WI38 (cell line): ENCODE data around the gene HEBP1.

Source experiments
- H3K4me3 ChIP-seq: 2 replicates; pipeline ENCODE4 v1.5.1; 2011; ENCODE audit warnings: low read depth, mild to moderate bottlenecking, control low read depth, low read length
- TF ChIP-seq, protein P1 (sequence below): IDR thresholded peaks from 2 replicates; pipeline ENCODE4 v1.5.1; 2012; ENCODE audit warnings: low read depth, mild to moderate bottlenecking, control low read depth, low read length

Gene HEBP1

DNA sequence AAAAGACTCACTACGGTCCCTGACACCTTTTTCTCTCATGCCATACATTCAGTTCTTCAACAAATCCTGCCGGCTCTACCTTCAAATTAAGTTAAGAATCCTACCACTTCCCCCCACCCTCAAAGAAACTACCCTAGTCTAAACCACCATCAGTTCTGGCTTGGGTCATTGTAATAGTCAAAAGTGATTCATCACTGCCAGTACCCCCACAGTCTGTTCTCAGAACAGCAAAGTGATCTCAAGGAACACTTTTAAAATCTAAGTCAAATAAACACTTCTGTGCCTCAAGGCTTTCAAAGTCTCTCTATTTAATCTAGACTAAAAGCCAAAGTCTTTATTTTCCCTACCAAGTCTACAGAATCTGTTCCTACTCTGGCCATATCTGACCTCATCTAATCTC, 32.1 kb upstream of the HEBP1 start:
- H3K4me3 ChIP-seq = no peak overlapping the region
- TF ChIP-seq, protein P1, sequence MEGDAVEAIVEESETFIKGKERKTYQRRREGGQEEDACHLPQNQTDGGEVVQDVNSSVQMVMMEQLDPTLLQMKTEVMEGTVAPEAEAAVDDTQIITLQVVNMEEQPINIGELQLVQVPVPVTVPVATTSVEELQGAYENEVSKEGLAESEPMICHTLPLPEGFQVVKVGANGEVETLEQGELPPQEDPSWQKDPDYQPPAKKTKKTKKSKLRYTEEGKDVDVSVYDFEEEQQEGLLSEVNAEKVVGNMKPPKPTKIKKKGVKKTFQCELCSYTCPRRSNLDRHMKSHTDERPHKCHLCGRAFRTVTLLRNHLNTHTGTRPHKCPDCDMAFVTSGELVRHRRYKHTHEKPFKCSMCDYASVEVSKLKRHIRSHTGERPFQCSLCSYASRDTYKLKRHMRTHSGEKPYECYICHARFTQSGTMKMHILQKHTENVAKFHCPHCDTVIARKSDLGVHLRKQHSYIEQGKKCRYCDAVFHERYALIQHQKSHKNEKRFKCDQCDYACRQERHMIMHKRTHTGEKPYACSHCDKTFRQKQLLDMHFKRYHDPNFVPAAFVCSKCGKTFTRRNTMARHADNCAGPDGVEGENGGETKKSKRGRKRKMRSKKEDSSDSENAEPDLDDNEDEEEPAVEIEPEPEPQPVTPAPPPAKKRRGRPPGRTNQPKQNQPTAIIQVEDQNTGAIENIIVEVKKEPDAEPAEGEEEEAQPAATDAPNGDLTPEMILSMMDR = no peak

DNA sequence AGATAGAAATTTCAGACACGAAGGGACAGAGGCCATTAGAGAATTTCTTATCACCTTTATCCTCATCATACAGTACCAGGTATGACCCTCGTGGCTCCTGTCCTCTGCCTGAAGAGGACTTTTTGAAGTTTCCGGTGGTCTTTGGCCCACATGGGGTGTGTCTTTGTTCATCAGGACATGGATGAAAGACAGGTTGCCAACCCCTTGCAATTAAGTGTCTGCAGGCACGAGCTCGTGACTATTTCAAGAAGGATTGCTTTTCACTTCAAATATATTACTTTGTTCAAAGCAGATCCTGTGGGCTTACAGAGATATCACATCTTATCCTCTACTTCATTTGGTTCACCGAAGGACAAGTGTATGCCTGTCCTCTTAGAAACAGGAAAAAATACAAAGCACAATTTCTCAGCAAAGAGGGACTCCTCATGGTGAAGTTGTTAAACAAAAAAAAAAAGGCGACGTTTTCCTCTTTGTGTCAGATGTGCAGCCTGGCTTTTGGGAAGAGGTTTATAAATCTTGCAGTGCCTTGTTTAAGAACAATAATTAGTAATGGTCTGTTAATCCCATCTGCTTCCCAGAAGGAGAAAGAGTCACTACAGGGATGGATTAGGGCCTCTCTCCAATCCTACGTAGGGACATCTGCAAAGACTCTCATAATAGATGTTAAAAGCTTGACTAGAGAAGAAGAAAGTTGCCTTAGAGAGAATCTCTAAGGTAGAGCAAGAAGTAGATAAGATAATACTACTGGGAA, 30.7 kb upstream of the HEBP1 start:
- H3K4me3 ChIP-seq = no peak overlapping the region
- TF ChIP-seq, protein P1 = no peak

DNA sequence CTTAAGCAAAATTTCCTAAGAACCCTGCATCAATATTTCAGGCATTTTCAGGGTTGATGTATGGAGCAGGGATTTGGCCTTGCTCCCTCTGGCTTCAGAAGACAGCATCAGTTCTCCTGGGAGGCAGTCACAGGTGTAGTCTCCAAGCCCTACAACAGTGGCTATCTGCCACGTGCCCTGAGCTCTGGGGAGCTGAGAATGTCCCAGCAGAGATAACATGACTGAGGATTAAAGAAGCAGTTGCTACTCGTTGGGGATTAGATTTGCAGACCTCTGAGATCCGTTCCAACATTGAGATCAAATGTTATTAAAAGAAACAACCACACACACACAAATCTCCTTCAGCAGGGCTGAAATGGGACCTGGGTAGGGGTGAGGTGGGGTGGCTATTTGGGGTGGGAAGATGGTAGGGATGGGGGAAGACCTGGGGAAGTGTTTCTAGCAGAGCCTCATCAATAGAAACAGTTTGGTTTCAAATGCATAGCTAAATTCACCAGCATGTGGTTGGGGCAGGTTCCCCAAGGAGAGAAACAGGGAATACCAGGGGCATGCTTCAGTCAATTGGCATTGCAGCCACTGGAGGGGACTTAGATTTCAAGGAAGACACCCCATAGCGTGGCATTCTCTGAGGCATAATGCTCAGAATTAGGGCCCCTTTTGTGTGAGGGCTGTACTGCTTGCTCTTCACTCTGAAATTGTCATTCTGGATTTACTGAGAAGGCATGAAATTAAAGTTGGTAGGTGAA, 28.9 kb upstream of the HEBP1 start:
- TF ChIP-seq, protein P1 = no peak
- H3K4me3 ChIP-seq = no peak overlapping the region

DNA sequence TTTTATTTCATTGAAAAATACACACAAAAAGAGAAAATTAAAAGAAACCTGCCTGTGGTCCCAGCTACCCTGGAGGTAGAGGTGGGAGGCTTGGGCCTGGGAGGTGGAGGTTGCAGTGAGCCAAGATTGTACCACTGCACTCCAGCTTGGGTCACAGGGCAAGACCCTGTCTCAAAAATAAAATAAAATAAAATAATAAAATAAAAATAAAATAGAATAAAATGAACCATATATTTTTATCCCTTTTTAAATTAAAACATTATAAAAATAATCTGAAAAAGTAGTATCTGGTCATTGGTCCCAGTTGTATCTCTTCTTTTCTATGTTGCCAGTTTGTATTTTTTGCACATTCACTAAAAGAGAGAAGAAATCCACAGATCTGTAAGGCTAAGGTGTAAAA, 27.4 kb upstream of the HEBP1 start:
- no peak overlapping the region for H3K4me3 ChIP-seq
- TF ChIP-seq, protein P1 = no peak

DNA sequence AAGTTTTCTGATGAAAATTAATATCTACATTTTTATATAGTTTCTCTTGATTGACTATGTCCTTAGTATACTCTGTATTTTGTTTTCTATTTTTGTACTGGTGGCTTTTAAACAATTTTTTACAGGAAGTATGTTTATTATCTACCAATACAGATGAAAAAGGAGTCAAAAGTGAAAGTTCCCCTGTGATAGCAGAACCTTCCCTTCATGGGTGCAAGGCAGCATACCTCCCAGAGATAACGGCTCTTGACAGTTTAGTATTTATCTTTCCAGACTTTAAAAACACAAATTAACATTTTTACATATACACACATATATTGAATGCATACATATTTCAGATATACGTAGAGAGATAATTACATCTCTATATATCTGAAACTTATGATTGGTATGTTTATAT, 27.0 kb upstream of the HEBP1 start:
- no peak overlapping the region for H3K4me3 ChIP-seq
- TF ChIP-seq, protein P1 = no peak

DNA sequence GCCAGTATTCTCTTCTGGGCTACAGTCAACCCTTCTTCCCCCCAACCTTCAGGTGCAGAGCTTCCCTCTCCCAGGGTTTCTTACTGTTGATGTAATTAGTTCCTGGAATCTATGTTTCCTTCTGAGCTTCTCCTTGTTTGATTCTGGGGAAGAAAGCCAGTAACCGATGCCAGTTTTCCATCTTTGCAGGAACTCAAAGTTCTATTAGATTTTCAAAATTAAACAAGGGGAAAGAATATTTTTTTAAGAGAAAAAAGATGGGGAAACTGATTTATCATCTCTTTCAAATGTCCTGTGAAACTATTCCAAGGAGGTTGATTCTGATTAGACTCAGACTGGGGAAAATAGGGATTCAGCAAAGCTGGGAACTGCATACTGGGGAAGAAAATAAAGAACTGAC, 26.2 kb upstream of the HEBP1 start:
- TF ChIP-seq, protein P1 = no peak
- H3K4me3 ChIP-seq = no peak overlapping the region

DNA sequence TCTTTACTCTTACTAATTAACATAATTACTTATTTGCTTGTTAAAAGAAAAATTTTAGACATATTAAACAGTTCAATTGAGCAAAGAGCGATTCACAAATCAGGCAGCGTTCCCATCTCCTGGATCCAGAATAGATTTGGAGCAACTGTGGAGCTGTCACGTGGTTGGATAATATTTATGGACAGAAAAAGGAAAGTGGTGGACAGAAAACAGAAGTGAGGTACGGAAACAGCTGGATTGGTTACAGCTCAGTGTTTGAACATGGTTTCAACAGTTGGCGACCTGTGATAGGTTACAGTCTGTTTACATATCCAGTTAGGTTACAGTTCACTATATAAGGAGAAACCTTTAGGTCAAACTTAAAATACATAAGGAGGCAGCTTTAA, 24.5 kb upstream of the HEBP1 start:
- H3K4me3 ChIP-seq = no peak overlapping the region
- TF ChIP-seq, protein P1 = no peak
